HG02678 (cell line): Measurements from ENCODE around the gene EI24.

Experiments used
- ATAC-seq: cut with Tn5 transposase; IDR thresholded peaks from one replicate; pipeline ENCODE4 v1.9.1; 2021; ENCODE audit warnings: mild to moderate bottlenecking, moderate library complexity; ENCODE audit not compliant: unreplicated experiment

The EI24 gene

DNA sequence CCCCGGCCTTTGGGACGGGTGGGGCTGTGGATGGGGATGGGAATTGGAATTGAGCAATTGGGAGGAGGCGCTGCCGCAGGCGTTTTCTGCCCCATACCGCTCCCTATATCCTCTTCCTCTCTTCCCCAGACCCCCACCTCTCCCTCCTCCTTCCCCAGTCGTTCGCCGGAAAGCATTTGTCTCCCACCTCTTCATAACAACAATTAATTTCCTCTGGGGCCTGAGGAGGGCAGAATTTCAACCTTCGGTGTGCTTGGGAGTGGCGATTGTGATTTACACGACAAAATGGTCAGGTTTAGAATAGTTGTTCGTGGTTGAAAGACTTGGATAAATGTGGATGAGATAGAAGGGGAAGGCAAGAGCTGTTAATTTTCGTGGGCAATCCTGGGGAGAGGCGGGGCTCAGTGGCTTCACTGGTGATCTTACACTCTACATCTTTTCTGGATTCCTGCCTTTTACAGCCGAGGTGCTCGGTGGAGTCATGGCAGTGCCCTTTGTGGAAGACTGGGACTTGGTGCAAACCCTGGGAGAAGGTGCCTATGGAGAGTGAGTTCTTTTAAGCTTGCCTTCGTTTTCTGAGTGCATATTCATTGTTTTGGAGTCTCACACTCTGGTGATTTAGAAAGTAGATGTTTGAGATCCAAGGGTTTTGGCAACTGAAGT, 57.1 kb downstream of the EI24 start:
- ATAC-seq: peak; percentile 34

- no peak for ATAC-seq
Measured at GRCh38 chr11:125627236-125627910, 58.1 kb downstream of the EI24 start.
